Fibroblast of lung (primary cell): ENCODE data around the gene DCBLD2.

ENCODE experiments used
- CTCF ChIP-seq, 2 donors: IDR thresholded peaks in 1 of 2; conservative IDR thresholded peaks in 1 of 2; 1 replicate in 1 of 2; 2 replicates in 1 of 2; pipeline ENCODE4 v1.5.1; 2011 to 2012; ENCODE audit warnings: low read length in 2 of 2, control low read depth in 1 of 2, inconsistent platforms in 1 of 2, low read depth in 1 of 2, mild to moderate bottlenecking in 1 of 2
- EZH2 ChIP-seq: IDR thresholded peaks from 2 replicates; pipeline ENCODE4 v1.5.1; 2012; ENCODE audit warnings: low read length, control low read depth, mild to moderate bottlenecking; ENCODE audit errors: missing control alignments

GRCh38 chr3:98827221-98827920 lies 74.1 kb downstream of the DCBLD2 start:
- no peak for TF ChIP-seq EZH2
- no peak for TF ChIP-seq CTCF (conservative IDR thresholded peaks at IDR 0.05 in 1 of 2, IDR thresholded peaks at IDR 0.05 in 1 of 2; ENCODE audit: low read depth in 1 of 2, low read length in 2 of 2)
